ENCODE measurements around the gene FGF1. TPM values are rescaled to one million over a fixed set of nuclear protein-coding genes. Genes with fewer than 3 reads are reported as not detected.

Gene FGF1
- total RNA-seq, 2 experiments from 2014 or later, result not detected

DNA sequence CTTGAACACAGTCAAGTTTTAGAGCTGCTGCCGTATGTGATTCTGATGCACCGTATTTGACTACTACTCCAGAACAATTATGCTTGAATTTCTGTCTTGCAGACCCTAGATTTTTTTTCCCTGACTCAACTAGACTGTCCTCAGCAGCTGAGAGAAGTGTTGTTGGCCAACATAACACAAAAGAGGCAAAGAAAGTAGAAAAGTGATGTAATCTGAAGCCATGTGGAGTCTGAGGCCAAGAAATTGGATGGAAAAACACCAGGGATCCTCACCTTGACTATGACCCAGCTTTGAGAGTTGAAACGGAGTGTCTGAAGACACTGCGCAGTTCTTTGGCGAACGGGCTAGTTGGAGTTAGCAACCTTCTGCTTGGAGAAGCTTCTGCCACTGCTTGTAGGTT, 36.3 kb upstream of the FGF1 start:
- intact Hi-C loops (cut with DNase I, micrococcal nuclease), result no loop called here
- H3K4me3 Mint-ChIP-seq, result no peak overlapping the region
- Histone ChIP-seq H3K4me1 (ENCODE audit: insufficient read depth, low read length) (peaks cover 3% of the 10 kb centered on the region), H3K27me3 (ENCODE audit: control insufficient read depth in 1 of 2, insufficient read depth in 2 of 2, low read length in 2 of 2) (no peaks in the 10 kb centered on the region), H3K9me3 (ENCODE audit: control insufficient read depth in 1 of 2, insufficient read depth in 1 of 2, low read length in 2 of 2) (no peaks in the 10 kb centered on the region), H3K4me3 (ENCODE audit: low read length) (no peak overlapping the region), H3K27ac (ENCODE audit: low read depth in 1 of 2, low read length in 2 of 2) (no peak overlapping the region), H3K36me3 (ENCODE audit: insufficient read depth, low read length) (no peaks in the 10 kb centered on the region)
- H3K4me1 Mint-ChIP-seq (ENCODE audit: low read depth), result peaks cover 4% of the 10 kb centered on the region
- H3K36me3 Mint-ChIP-seq (ENCODE audit: low read depth), result no peaks in the 10 kb centered on the region
- no peak for TF ChIP-seq CTCF (IDR thresholded peaks at IDR 0.05)
- CTCF ChIA-PET, result interaction anchor here (2.3 kb wide), 1 partner anchor 9 kb away, joined by 12 read pairs; no protein-coding TSS in a partner anchor
- no peaks in the 10 kb centered on the region for H3K9me3 Mint-ChIP-seq
- DNase-seq (no peak), ATAC-seq (ENCODE audit: poor library complexity) (no peak)
- peaks cover 21% of the 10 kb centered on the region for H3K27me3 Mint-ChIP-seq
- no peak overlapping the region for H3K27ac Mint-ChIP-seq
- POLR2A ChIA-PET, result no interaction called here

DNA sequence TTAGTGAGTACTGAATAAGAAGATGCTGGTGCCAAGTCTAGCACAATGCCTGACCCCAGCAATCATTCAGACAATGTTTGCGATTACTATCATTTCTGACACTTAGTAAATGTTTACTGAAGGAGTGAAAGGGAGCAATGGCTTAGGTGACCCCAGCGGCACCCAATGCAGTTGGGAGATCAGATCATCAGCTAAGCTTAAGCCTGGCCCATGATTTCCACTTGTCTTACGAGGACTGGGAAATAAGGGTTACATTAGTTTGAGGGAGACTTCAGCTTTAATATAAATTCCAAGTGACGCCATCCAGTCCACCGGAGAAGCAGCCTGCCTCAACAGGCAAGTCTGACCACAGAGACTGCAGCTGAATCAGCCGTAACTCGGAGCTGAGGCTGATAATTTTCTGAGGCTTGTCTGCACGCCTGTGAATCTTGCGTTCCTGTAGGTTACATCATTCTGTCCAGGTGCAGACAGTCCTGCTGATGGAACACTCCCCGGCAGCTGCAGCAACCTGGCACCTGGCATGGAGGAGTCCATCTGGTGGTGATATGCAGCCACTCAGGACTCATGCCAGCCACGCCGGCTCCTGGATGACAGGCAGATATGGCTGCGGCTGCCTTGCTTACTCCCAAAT, 34.9 kb upstream of the FGF1 start:
- no peak for TF ChIP-seq CTCF (IDR thresholded peaks at IDR 0.05)
- no peak overlapping the region for H3K4me3 Mint-ChIP-seq
- H3K9me3 Mint-ChIP-seq, result no peaks in the 10 kb centered on the region
- ATAC-seq (ENCODE audit: poor library complexity) (no peak), DNase-seq (no peak)
- H3K27ac Mint-ChIP-seq, result no peak overlapping the region
- H3K27me3 Mint-ChIP-seq, result peaks cover 25% of the 10 kb centered on the region
- Histone ChIP-seq H3K9me3 (ENCODE audit: control insufficient read depth in 1 of 2, insufficient read depth in 1 of 2, low read length in 2 of 2) (no peaks in the 10 kb centered on the region), H3K27ac (ENCODE audit: low read depth in 1 of 2, low read length in 2 of 2) (no peak overlapping the region), H3K4me3 (ENCODE audit: low read length) (no peak overlapping the region), H3K4me1 (ENCODE audit: insufficient read depth, low read length) (peaks cover 3% of the 10 kb centered on the region), H3K36me3 (ENCODE audit: insufficient read depth, low read length) (no peaks in the 10 kb centered on the region), H3K27me3 (ENCODE audit: control insufficient read depth in 1 of 2, insufficient read depth in 2 of 2, low read length in 2 of 2) (peaks cover 0 to 3% of the 10 kb centered on the region in 2 experiments)
- intact Hi-C loops (cut with DNase I, micrococcal nuclease), result no loop called here
- ChIA-PET CTCF (interaction anchor here (1.3 to 2.3 kb wide), 2 partner anchors 8 to 22 kb away, joined by 3 to 12 read pairs; no protein-coding TSS in a partner anchor), POLR2A (no interaction called here)
- peaks cover 4% of the 10 kb centered on the region for H3K4me1 Mint-ChIP-seq (ENCODE audit: low read depth)
- H3K36me3 Mint-ChIP-seq (ENCODE audit: low read depth), result no peaks in the 10 kb centered on the region

GRCh38 chr5:142719836-142720370, 34.0 kb upstream of the FGF1 start:
- Mint-ChIP-seq H3K27me3 (peaks cover 25% of the 10 kb centered on the region), H3K4me1 (ENCODE audit: low read depth) (peaks cover 4% of the 10 kb centered on the region), H3K36me3 (ENCODE audit: low read depth) (no peaks in the 10 kb centered on the region), H3K9me3 (no peaks in the 10 kb centered on the region), H3K4me3 (no peak overlapping the region), H3K27ac (no peak overlapping the region)
- H3K27ac ChIP-seq (ENCODE audit: low read depth in 1 of 2, low read length in 2 of 2), result no peak overlapping the region
- ATAC-seq (ENCODE audit: poor library complexity), result no peak
- peaks cover 0 to 3% of the 10 kb centered on the region in 2 experiments for H3K27me3 ChIP-seq (ENCODE audit: control insufficient read depth in 1 of 2, insufficient read depth in 2 of 2, low read length in 2 of 2)
- no peaks in the 10 kb centered on the region for H3K9me3 ChIP-seq (ENCODE audit: control insufficient read depth in 1 of 2, insufficient read depth in 1 of 2, low read length in 2 of 2)
- H3K4me3 ChIP-seq (ENCODE audit: low read length), result no peak overlapping the region
- DNase-seq, result no peak
- ChIA-PET POLR2A (no interaction called here), CTCF (interaction anchor here (1.3 kb wide), 1 partner anchor 21 kb away, joined by 3 read pairs; no protein-coding TSS in a partner anchor)
- no peaks in the 10 kb centered on the region for H3K36me3 ChIP-seq (ENCODE audit: insufficient read depth, low read length)
- TF ChIP-seq CTCF (IDR thresholded peaks at IDR 0.05), result no peak
- intact Hi-C loops (cut with DNase I, micrococcal nuclease), result loop anchor here (10.0 kb wide), 2 partner anchors 1105 to 1245 kb away; no protein-coding TSS in a partner anchor
- H3K4me1 ChIP-seq (ENCODE audit: insufficient read depth, low read length), result peaks cover 3% of the 10 kb centered on the region
